Activated naive CD8-positive, alpha-beta T cell treated with anti-CD3 and anti-CD28 coated beads, Interleukin-2, amount 50 U/mL, for 16 hours (primary cell): ENCODE data around the gene PRSS22.

Experiments used
- DNase-seq: peaks from one replicate; pipeline ENCODE4 v3.0.0-alpha.2; 2020; ENCODE audit warnings: low read depth, low spot score

The PRSS22 gene

GRCh38 chr16:2852731-2853507, 5.1 kb downstream of the PRSS22 start:
- no peak for DNase-seq

GRCh38 chr16:2852003-2852730, 5.8 kb downstream of the PRSS22 start:
- no peak for DNase-seq

GRCh38 chr16:2848933-2849725, 8.8 kb downstream of the PRSS22 start:
- no peak for DNase-seq

GRCh38 chr16:2846511-2847310, 11.3 kb downstream of the PRSS22 start:
- DNase-seq: no peak

GRCh38 chr16:2845116-2845515, 12.9 kb downstream of the PRSS22 start:
- no peak for DNase-seq

GRCh38 chr16:2843526-2843925, 14.4 kb downstream of the PRSS22 start:
- no peak for DNase-seq

GRCh38 chr16:2842340-2843000, 15.5 kb downstream of the PRSS22 start:
- peak; percentile 62 for DNase-seq

- DNase-seq: no peak
Measured at GRCh38 chr16:2841606-2842339, 16.2 kb downstream of the PRSS22 start.

- DNase-seq: no peak
Measured at GRCh38 chr16:2840914-2841313, 17.1 kb downstream of the PRSS22 start.

- DNase-seq: no peak
Measured at GRCh38 chr16:2839650-2840450, 18.1 kb downstream of the PRSS22 start.

- DNase-seq: no peak
Measured at GRCh38 chr16:2838928-2839327, 19.0 kb downstream of the PRSS22 start.

GRCh38 chr16:2836646-2837508, 21.1 kb downstream of the PRSS22 start:
- no peak for DNase-seq

GRCh38 chr16:2835638-2836493, 22.1 kb downstream of the PRSS22 start:
- DNase-seq: no peak

GRCh38 chr16:2834968-2835367, 23.0 kb downstream of the PRSS22 start:
- no peak for DNase-seq

GRCh38 chr16:2833776-2834175, 24.2 kb downstream of the PRSS22 start:
- DNase-seq: no peak

- DNase-seq: no peak
Measured at GRCh38 chr16:2831203-2831602, 26.8 kb downstream of the PRSS22 start.

- no peak for DNase-seq
Measured at GRCh38 chr16:2830355-2830695, 27.6 kb downstream of the PRSS22 start.
